GM18517 (cell line): ENCODE data around the gene TLE2.
"Not testable (repeated sequence)": the region's sequence is repeated elsewhere in the genome, so short reads cannot be mapped to it uniquely, and the experiment has no call there.

ENCODE experiments used
- ATAC-seq: cut with Tn5 transposase; IDR thresholded peaks from one replicate; pipeline ENCODE4 v1.9.1; 2021; ENCODE audit warnings: mild to moderate bottlenecking, moderate library complexity; ENCODE audit not compliant: unreplicated experiment

Gene TLE2

DNA sequence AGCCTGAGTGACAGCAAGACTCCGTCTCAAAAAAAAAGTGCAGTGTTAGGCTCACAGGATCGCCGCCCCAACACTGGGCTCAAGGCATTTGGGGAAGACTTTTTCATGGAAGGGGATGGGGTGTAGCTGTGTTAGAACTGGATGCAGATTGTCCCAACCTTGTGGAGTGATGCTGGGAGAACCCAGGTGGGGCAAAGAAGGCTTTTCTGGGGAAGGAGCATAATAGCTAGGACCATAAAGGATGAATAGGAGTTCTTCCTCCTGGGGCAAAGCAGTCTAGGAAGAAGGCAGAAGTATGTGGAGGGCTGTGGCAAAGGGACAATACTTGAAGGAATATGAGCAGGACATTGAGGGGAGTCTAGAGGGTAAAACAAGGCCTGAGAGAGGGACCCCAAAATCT, 40.5 kb downstream of the TLE2 start:
- ATAC-seq, result no peak

DNA sequence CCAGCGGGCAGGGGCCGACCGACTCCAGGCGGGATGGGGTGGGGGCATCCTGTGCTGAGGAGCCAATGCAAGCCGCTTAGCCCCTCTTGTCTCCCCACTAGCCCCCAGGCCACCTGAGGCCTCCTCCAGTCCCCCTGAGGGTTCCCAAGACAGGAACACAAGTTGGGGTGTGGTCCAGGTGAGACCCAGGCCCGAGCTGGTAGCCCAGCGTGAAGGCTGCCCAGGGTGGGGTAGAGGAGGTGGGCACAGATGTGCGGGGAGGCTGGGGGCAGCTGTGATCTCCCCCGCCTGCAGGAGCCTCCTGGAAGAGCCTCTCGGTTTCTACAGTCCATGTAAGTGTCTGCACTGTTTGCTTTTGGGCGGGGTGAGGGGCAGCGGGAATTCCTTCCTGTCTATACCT, 41.3 kb downstream of the TLE2 start:
- no peak for ATAC-seq

DNA sequence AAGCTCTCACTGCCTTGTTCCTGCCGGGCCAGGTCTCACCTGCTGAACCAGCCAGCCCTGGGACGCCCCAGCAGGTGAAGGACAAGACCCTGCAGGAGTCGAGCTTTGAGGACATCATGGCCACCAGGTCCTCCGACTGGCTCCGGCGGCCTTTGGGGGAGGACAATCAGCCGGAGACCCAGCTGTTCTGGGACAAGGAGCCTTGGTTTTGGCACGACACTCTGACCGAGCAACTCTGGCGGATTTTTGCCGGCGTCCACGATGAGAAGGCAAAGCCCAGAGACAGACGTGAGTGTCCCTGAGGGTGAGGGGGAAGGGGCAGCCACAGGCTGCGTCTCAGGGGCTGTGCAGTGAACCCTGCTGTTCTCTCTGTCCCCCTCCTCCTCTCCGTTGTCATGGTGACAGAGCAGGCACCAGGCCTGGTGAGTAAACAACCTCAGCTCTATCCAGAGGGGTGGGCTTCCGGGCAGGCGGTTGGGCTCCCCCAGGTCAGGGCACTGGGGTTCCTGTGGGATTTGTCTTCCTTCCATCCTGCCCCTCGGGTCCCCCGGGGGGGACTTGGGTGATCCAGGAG, 42.0 kb downstream of the TLE2 start:
- ATAC-seq, result no peak

DNA sequence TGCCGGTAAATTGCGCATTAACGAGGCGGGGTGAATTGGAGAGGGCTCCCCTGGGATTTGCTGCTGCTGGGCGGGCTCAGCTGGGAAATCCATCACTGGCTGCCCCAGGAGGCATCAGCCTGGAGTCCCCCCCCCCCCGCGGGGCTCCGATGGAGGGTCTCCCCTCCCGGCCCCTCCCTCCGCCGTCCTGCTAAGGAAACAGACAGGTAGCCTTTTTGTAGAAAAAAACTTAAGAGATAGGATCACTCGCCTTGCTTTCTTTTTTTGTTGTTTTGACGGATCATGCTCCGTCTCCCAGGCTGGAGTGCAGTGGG, 44.9 kb downstream of the TLE2 start:
- ATAC-seq, result no peak

- no peak for ATAC-seq
These were observed 45.5 kb downstream of the TLE2 start for GRCh38 chr19:2983351-2984214.

DNA sequence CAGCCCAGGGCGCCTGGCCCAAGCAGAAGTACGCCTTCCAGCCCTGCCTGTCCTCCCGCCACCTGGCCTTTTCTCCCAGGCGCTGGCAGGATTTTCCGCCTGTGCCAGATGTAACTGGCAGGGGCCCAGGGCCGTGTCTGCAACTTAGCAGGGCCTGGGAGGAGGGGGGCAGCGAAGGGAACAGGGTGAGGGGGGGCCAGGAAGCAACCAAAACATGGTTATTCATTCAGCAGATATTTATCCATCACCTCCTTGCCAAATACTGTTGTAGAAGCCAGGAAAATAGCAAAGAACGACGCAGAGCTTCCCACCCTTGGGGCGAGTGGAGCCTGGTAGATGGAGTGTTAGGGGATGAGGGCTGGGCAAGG, 46.1 kb downstream of the TLE2 start:
- ATAC-seq, result no peak

GRCh38 chr19:2982561-2982960, 46.5 kb downstream of the TLE2 start:
- ATAC-seq, result no peak

DNA sequence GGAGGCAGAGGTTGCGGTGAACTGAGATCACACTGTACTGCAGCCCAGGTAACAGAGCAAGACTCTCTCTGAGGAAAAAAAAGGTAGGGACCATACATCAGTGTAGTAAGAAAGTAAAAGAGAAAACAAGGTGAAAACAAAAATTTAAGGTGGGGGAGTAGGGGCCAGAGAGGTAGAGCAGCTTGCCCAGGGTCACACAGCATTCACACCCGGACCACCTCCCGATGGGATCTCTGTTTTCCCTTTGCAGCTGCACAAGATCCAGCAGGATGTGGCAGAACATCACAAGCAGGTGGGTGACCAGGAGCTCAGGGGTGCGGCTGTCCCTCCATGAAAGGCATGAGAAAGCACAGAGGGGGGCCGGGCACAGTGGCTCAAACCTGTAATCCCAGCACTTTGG, 47.2 kb downstream of the TLE2 start:
- no peak for ATAC-seq

DNA sequence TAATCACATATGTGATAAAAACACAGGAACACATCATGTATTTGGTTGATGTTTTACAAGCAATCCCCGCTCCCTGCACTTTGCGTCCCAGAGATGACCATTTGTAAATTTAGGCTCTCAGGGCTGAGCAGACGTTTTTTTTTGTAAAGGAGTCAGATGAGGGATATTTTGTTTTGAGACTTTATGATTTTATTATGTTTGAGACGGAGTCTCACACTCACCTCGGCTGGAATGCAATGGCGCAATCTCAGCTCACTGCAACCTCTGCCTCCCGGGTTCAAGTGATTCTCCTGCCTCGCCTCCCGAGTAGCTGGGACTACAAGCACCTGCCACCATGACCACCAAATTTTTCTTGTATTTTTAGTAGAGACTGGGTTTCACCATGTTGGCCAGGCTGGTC, 50.3 kb downstream of the TLE2 start:
- no peak for ATAC-seq

GRCh38 chr19:2978166-2978767, 50.8 kb downstream of the TLE2 start:
- ATAC-seq, result no peak

DNA sequence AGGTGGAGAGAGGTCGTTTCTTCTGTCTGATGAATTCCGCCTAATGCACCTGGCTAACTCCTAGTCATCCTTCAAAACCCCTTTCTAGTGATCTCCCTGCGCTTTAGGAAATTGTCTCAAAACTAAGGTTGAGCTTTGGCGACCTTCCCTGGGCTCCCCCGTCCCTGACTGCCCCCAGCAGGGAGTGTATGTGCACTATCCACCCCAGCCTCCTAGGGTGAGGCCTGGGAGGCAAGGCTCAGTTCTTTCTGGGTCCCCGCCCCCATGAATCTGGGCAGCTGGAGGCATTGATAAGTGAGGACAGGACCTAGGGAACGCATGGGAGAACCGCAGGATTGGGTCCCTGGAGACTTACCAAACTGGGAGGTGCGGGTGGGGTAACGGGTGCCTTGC, 51.3 kb downstream of the TLE2 start:
- no peak for ATAC-seq

GRCh38 chr19:2977001-2977745, 51.9 kb downstream of the TLE2 start, which contains the start of gene TLE6:
Gene TLE6 (plus strand): TSS chr19:2977564. CDS start chr19:2978234, 670 bp downstream.
- peak; percentile 83 for ATAC-seq

GRCh38 chr19:2976609-2977000, 52.5 kb downstream of the TLE2 start:
- ATAC-seq, result no peak

GRCh38 chr19:2974342-2975041, 54.6 kb downstream of the TLE2 start:
- ATAC-seq, result no peak

- no peak for ATAC-seq
These were observed 55.9 kb downstream of the TLE2 start for GRCh38 chr19:2973229-2973628.

DNA sequence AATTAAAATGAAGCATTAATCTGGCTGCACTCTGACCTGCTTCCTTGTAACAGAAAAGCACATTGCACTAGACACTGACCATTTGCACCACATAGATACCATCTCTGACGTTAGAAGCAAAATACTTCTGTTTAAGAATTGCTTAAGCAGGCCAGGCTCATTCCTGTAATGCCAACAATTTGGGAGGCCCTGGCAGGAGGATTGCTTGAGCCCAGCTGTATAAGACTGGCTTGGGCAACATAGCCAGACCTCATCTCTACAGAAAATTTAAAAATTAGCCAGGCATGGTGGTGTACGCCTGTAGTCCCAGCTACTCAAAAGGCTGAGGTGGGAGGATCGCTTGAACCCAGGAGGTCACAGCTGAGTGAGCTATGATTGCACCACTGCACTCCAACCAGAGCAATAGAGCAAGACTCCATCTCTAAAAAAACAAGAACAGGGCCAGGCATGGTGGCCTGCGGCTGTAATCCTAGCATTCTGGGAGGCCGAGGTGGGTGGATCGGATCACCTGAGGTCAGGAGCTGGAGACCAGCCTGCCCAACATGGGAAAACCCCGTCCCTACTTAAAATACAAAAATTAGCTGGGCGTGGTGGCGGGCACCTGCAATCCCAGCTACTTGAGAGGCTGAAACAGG, 58.8 kb downstream of the TLE2 start:
- ATAC-seq, result no peak

DNA sequence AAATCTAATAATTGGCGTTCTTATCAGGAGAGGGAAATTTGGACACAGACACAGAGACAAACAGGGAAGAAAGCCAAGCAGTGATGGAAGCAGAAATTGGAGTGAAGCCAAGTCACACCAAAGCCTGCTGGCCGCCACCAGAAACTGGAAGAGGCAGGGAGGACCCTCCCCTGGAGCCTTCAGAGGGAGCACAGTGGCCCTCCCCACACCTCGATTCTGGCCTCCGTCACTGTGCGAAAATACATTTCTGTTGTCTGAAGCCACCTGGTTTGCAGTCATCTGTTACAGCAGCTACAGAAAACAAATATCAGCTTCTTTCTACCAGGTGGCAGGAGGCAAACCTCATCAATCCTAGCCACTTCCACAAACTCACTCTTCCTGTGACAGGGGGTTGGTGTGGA, 60.0 kb downstream of the TLE2 start:
- no peak for ATAC-seq

DNA sequence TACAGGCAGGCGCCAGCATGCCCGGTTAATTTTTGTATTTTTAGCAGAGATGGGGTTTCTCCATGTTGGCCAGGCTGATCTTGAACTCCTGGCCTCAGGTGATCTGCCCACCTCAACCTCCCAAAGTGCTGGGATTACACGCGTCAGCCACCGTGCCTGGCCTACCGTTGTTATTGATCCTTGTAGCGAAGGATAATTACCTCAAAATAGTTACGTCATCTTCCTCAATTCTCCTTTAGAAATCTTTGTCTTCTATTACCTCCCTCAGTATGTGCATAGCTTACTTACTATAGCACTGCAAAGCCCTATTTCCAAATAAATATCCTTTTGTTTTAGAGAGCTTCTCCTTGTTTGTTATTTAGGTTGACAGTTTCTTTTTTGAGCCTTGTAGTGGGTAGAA, 61.1 kb downstream of the TLE2 start:
- ATAC-seq, result no peak

GRCh38 chr19:2964874-2965273, 64.2 kb downstream of the TLE2 start:
- no peak for ATAC-seq

GRCh38 chr19:2963631-2964030, 65.4 kb downstream of the TLE2 start:
- not testable (repeated sequence) for ATAC-seq

GRCh38 chr19:2963122-2963521, 66.0 kb downstream of the TLE2 start:
- ATAC-seq, result no peak
